ENCODE measurements around the gene PDE7B. TPM values are rescaled to one million over a fixed set of nuclear protein-coding genes. Genes with fewer than 3 reads are reported as not detected.

Gene PDE7B
- total and polyA plus RNA-seq, 9 of the 15 experiments (the other 6 are each of a cell fraction or from before 2014, with no cell fraction given) = 0.01 TPM; not detected in 8

GRCh38 chr6:136058852-136059251 lies 207.4 kb downstream of the PDE7B start:
- Histone ChIP-seq H3K79me2 (ENCODE audit: control insufficient read depth, insufficient read depth, low read length) (no peaks in the 10 kb centered on the region), H3K4me2 (ENCODE audit: insufficient read depth, low read length) (no peak overlapping the region), H4K20me1 (replicated peaks; ENCODE audit: control insufficient read depth, insufficient read depth, low read length) (no peaks in the 10 kb centered on the region), H3K27me3 (ENCODE audit: control insufficient read depth in 2 of 2, insufficient read depth in 2 of 2, low read length in 2 of 2) (peaks cover 0 to 3% of the 10 kb centered on the region in 2 experiments; a peak in 1 of 5 replicates), H3K4me3 (no peak overlapping the region), H3K9me1 (ENCODE audit: control insufficient read depth, insufficient read depth, low read length) (no peaks in the 10 kb centered on the region), H3K4me1 (replicated peaks in 1 of 2; ENCODE audit: control insufficient read depth in 2 of 2, insufficient read depth in 2 of 2, low read length in 2 of 2) (no peaks in the 10 kb centered on the region), H2AFZ (ENCODE audit: low read depth, low read length) (no peak overlapping the region), H3K36me3 (ENCODE audit: control insufficient read depth, insufficient read depth, low read length) (no peaks in the 10 kb centered on the region), H3K9ac (ENCODE audit: insufficient read depth in 1 of 2, low read depth in 2 of 2, low read length in 2 of 2) (no peak overlapping the region), H3K9me3 (replicated peaks; ENCODE audit: control insufficient read depth, insufficient read depth, low read depth, low read length) (no peaks in the 10 kb centered on the region), H3K27ac (ENCODE audit: extremely low read depth, low read depth, low read length) (no peak overlapping the region)
- no peak for DNase-seq (ENCODE audit: extremely low read depth in 1 of 4, low spot score in 3 of 4)
- CTCF ChIA-PET (ENCODE audit: low intra/inter-chr PET ratio) = no interaction called here
- intact Hi-C loops (cut with micrococcal nuclease) (no loop called here), in situ Hi-C loops (cut with MboI) (no loop called here)
- POLR2A ChIA-PET = no interaction called here
- no TSS peak for BruUV-seq (replicated peaks)
- 0% methylated on average over 1 of the region's 1 CpG for WGBS (ENCODE audit: insufficient coverage, low coverage, missing lambda C conversion rate)
- ATAC-seq = no peak
- no peak for FAIRE-seq
- TF ChIP-seq CLOCK (CRISPR knock-in tag; IDR thresholded peaks at IDR 0.05; ENCODE audit: borderline replicate concordance) = no peak
- no peak for TF ChIP-seq RBFOX2 (IDR thresholded peaks at IDR 0.05; ENCODE audit: low read depth, low read length)
- TF ChIP-seq SPI1 (IDR thresholded peaks at IDR 0.05; ENCODE audit: borderline replicate concordance, low read depth, low read length) = no peak
- no peak for TF ChIP-seq EHMT2 (IDR thresholded peaks at IDR 0.05)
- TF ChIP-seq NR2C1 (IDR thresholded peaks at IDR 0.05) = no peak
- TF ChIP-seq NR2C1 (tag; IDR thresholded peaks at IDR 0.05) = no peak
- TF ChIP-seq, protein P1, sequence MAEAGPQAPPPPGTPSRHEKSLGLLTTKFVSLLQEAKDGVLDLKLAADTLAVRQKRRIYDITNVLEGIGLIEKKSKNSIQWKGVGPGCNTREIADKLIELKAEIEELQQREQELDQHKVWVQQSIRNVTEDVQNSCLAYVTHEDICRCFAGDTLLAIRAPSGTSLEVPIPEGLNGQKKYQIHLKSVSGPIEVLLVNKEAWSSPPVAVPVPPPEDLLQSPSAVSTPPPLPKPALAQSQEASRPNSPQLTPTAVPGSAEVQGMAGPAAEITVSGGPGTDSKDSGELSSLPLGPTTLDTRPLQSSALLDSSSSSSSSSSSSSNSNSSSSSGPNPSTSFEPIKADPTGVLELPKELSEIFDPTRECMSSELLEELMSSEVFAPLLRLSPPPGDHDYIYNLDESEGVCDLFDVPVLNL (CRISPR knock-in tag; IDR thresholded peaks at IDR 0.05; ENCODE audit: low read depth) = no peak
- TF ChIP-seq THAP7 (CRISPR knock-in tag; IDR thresholded peaks at IDR 0.05) = no peak
- no peak for TF ChIP-seq NFYB (IDR thresholded peaks at IDR 0.05; ENCODE audit: extremely low read depth, insufficient read length)
- no peak for TF ChIP-seq ZC3H8 (IDR thresholded peaks at IDR 0.05)
- no peak for TF ChIP-seq SOX6 (IDR thresholded peaks at IDR 0.05)
- TF ChIP-seq AFF1 (IDR thresholded peaks at IDR 0.05; ENCODE audit: low read depth in 1 of 2, partially characterized antibody in 2 of 2) = no peak
- TF ChIP-seq ZNF253 (CRISPR knock-in tag; conservative IDR thresholded peaks at IDR 0.05) = no peak
- TF ChIP-seq NFXL1 (CRISPR knock-in tag; IDR thresholded peaks at IDR 0.05) = no peak
- no peak for TF ChIP-seq ELF2 (CRISPR knock-in tag; IDR thresholded peaks at IDR 0.05)
- TF ChIP-seq KLF16 (IDR thresholded peaks at IDR 0.05) = no peak
- no peak for TF ChIP-seq ZNF785 (CRISPR knock-in tag; IDR thresholded peaks at IDR 0.05)
- TF ChIP-seq HDAC2 (IDR thresholded peaks at IDR 0.05) = no peak
